ENCODE measurements around the gene DPM2. TPM values are rescaled to one million over a fixed set of nuclear protein-coding genes. Genes with fewer than 3 reads are reported as not detected.

DPM2 gene
- total and polyA plus RNA-seq, 9 donors, result 10.6 to 37.1 (median 27.3) TPM

- intact Hi-C loops (cut with DNase I), result no loop called here
- TF ChIP-seq EP300 (IDR thresholded peaks at IDR 0.05), result no peak
- TF ChIP-seq POLR2A (IDR thresholded peaks at IDR 0.05), result no peak
- TF ChIP-seq CTCF (IDR thresholded peaks at IDR 0.05), result no peak
- no peak for DNase-seq
- H3K36me3 ChIP-seq, result no peaks in the 10 kb centered on the region
- no peaks in the 10 kb centered on the region for H3K27me3 ChIP-seq
- peaks cover 4% of the 10 kb centered on the region for H3K4me1 ChIP-seq (ENCODE audit: insufficient read depth)
- no peak overlapping the region for H3K4me3 ChIP-seq
- no peak overlapping the region for H3K27ac ChIP-seq
- no peaks in the 10 kb centered on the region for H3K9me3 ChIP-seq
- 83 to 100% (median 92%) methylated on average over 1 of the region's 1 CpG for WGBS, 3 donors
Measured at GRCh38 chr9:127982912-127983311, 45.3 kb upstream of the DPM2 start.

GRCh38 chr9:127981559-127982121, 44.0 kb upstream of the DPM2 start:
- peak in 3 of 5 donors; percentile 25 to 46 (median 34) for DNase-seq
- Histone ChIP-seq H3K27me3 (no peaks in the 10 kb centered on the region), H3K27ac (peak overlapping the region in 1 of 2 donors; percentile 71), H3K4me3 (peak overlapping the region; percentile 89), H3K36me3 (no peaks in the 10 kb centered on the region), H3K9me3 (no peaks in the 10 kb centered on the region), H3K4me1 (ENCODE audit: insufficient read depth) (peaks cover 15% of the 10 kb centered on the region)
- TF ChIP-seq CTCF (IDR thresholded peaks at IDR 0.05) (no peak), EP300 (IDR thresholded peaks at IDR 0.05) (no peak), POLR2A (IDR thresholded peaks at IDR 0.05) (no peak)
- WGBS, 3 donors, result 62 to 66% (median 65%) methylated on average over 11 of the region's 11 CpGs
- intact Hi-C loops (cut with DNase I), result no loop called here

GRCh38 chr9:127980706-127981558, 43.3 kb upstream of the DPM2 start, which contains the start of gene EEIG1:
Gene EEIG1 (minus strand): TSS chr9:127980989. CDS start chr9:127980137, 852 bp downstream.
- H3K36me3 ChIP-seq, result no peaks in the 10 kb centered on the region
- 0 to 1% (median 1%) methylated on average over 71 to 93 of the region's 93 CpGs for WGBS, 3 donors
- no peaks in the 10 kb centered on the region for H3K27me3 ChIP-seq
- H3K4me1 ChIP-seq (ENCODE audit: insufficient read depth), result peaks cover 21% of the 10 kb centered on the region
- intact Hi-C loops (cut with DNase I), result no loop called here
- H3K4me3 ChIP-seq, result peak within 1 kb of the TSS; percentile 89
- peak within 1 kb of the TSS; percentile 60 to 74 for H3K27ac ChIP-seq
- peak; percentile 95 to 97 (median 96) for DNase-seq
- H3K9me3 ChIP-seq, result no peaks in the 10 kb centered on the region
- TF ChIP-seq CTCF (IDR thresholded peaks at IDR 0.05) (peak in 1 of 3 donors; percentile 36), EP300 (IDR thresholded peaks at IDR 0.05) (no peak), POLR2A (IDR thresholded peaks at IDR 0.05) (peak; percentile 70)

GRCh38 chr9:127980060-127980705, 42.5 kb upstream of the DPM2 start:
- H3K27ac ChIP-seq, result peak overlapping the region; percentile 60 to 74
- peak overlapping the region; percentile 89 for H3K4me3 ChIP-seq
- intact Hi-C loops (cut with DNase I), result no loop called here
- TF ChIP-seq CTCF (IDR thresholded peaks at IDR 0.05), result no peak
- TF ChIP-seq POLR2A (IDR thresholded peaks at IDR 0.05), result no peak
- TF ChIP-seq EP300 (IDR thresholded peaks at IDR 0.05), result no peak
- H3K36me3 ChIP-seq, result no peaks in the 10 kb centered on the region
- DNase-seq, result peak; percentile 42 to 69 (median 55)
- no peaks in the 10 kb centered on the region for H3K27me3 ChIP-seq
- H3K9me3 ChIP-seq, result no peaks in the 10 kb centered on the region
- 0% methylated on average over 35 to 61 of the region's 61 CpGs for WGBS, 3 donors
- peaks cover 27% of the 10 kb centered on the region for H3K4me1 ChIP-seq (ENCODE audit: insufficient read depth)
